IPS-18c (cell line): Measurements from ENCODE around the gene ALPK3.
"Not testable (repeated sequence)": the region's sequence is repeated elsewhere in the genome, so short reads cannot be mapped to it uniquely, and the experiment has no call there.

ENCODE experiments used
- H3K4me3 ChIP-seq: 2 replicates; pipeline ENCODE4 v1.7.0; 2013; ENCODE audit warnings: low read depth, mild to moderate bottlenecking, low read length, moderate library complexity; ENCODE audit not compliant: insufficient read depth
- H3K9me3 ChIP-seq: one replicate; pipeline ENCODE4 v1.6.1; 2013; ENCODE audit warnings: mild to moderate bottlenecking, low read length, moderate library complexity; ENCODE audit not compliant: control insufficient read depth, insufficient read depth

Gene ALPK3

GRCh38 chr15:84832448-84833040, 15.4 kb downstream of the ALPK3 start:
- Histone ChIP-seq H3K4me3 (no peak overlapping the region), H3K9me3 (no peaks in the 10 kb centered on the region)

- Histone ChIP-seq H3K9me3 (no peaks in the 10 kb centered on the region), H3K4me3 (no peak overlapping the region)
Observed at GRCh38 chr15:84833447-84834228, 16.5 kb downstream of the ALPK3 start.

- Histone ChIP-seq H3K4me3 (no peak overlapping the region), H3K9me3 (no peaks in the 10 kb centered on the region)
Observed at GRCh38 chr15:84834229-84834955, 17.2 kb downstream of the ALPK3 start.

- Histone ChIP-seq H3K4me3 (no peak overlapping the region), H3K9me3 (no peaks in the 10 kb centered on the region)
Observed at GRCh38 chr15:84834969-84835368, 17.8 kb downstream of the ALPK3 start.

- no peaks in the 10 kb centered on the region for H3K9me3 ChIP-seq
Observed at GRCh38 chr15:84835661-84836337, 18.6 kb downstream of the ALPK3 start.

GRCh38 chr15:84836844-84837243, 19.7 kb downstream of the ALPK3 start:
- H3K9me3 ChIP-seq, result no peaks in the 10 kb centered on the region

More at GRCh38 chr15:84835661-84836337, 18.6 kb downstream of the ALPK3 start:
- no peak overlapping the region for H3K4me3 ChIP-seq

GRCh38 chr15:84839714-84840113, 22.6 kb downstream of the ALPK3 start:
- no peak overlapping the region for H3K4me3 ChIP-seq
- no peaks in the 10 kb centered on the region for H3K9me3 ChIP-seq

More at GRCh38 chr15:84836844-84837243, 19.7 kb downstream of the ALPK3 start:
- no peak overlapping the region for H3K4me3 ChIP-seq

GRCh38 chr15:84840255-84840654, 23.1 kb downstream of the ALPK3 start:
- Histone ChIP-seq H3K4me3 (no peak overlapping the region), H3K9me3 (no peaks in the 10 kb centered on the region)

GRCh38 chr15:84840741-84841429, 23.7 kb downstream of the ALPK3 start:
- Histone ChIP-seq H3K4me3 (no peak overlapping the region), H3K9me3 (peaks cover under 1% of the 10 kb centered on the region)

GRCh38 chr15:84842781-84843180, 25.6 kb downstream of the ALPK3 start:
- Histone ChIP-seq H3K4me3 (no peak overlapping the region), H3K9me3 (peaks cover 2% of the 10 kb centered on the region)

GRCh38 chr15:84844964-84845363, 27.8 kb downstream of the ALPK3 start:
- Histone ChIP-seq H3K4me3 (no peak overlapping the region), H3K9me3 (peaks cover 2% of the 10 kb centered on the region)

- not testable (repeated sequence) for H3K9me3 ChIP-seq, H3K4me3 ChIP-seq
Observed at GRCh38 chr15:84845631-84846030, 28.5 kb downstream of the ALPK3 start.

GRCh38 chr15:84846269-84846668, 29.1 kb downstream of the ALPK3 start:
- Histone ChIP-seq H3K9me3 (peaks cover 2% of the 10 kb centered on the region), H3K4me3 (no peak overlapping the region)

GRCh38 chr15:84847382-84847781, 30.2 kb downstream of the ALPK3 start:
- H3K9me3 ChIP-seq, result peaks cover 2% of the 10 kb centered on the region
- H3K4me3 ChIP-seq, result no peak overlapping the region

GRCh38 chr15:84852212-84852611, 35.1 kb downstream of the ALPK3 start:
- no peaks in the 10 kb centered on the region for H3K9me3 ChIP-seq

GRCh38 chr15:84855136-84855535, 38.0 kb downstream of the ALPK3 start:
- no peaks in the 10 kb centered on the region for H3K9me3 ChIP-seq
- no peak overlapping the region for H3K4me3 ChIP-seq

More at GRCh38 chr15:84852212-84852611, 35.1 kb downstream of the ALPK3 start:
- H3K4me3 ChIP-seq, result no peak overlapping the region

GRCh38 chr15:84855765-84856164, 38.6 kb downstream of the ALPK3 start:
- Histone ChIP-seq H3K4me3 (no peak overlapping the region), H3K9me3 (no peaks in the 10 kb centered on the region)
